MCF 10A (cell line): Measurements from ENCODE around the gene ULK3. TPM values are rescaled to one million over a fixed set of nuclear protein-coding genes. Genes with fewer than 3 reads are reported as not detected.
A peak's percentile ranks its signal among the peaks of the same experiment; 100 is the strongest.

Experiments used
- BruUV-seq: library from RNA; stranded (reverse); fragments of 400-500 nt; replicated peaks from 2 replicates; lab custom pipeline; 2021; lab: Mats Ljungman, UMichigan
- CTCF ChIA-PET: fragments of 300-600 bp; sonication (Branson Sonifier 250); formaldehyde crosslinking; extraction: SDS; loops from one replicate; lab custom pipeline; 2021; ENCODE audit warnings: antibody characterized with exemption, inconsistent platforms; lab: Yijun Ruan, JAX
- POLR2A ChIA-PET: fragments of 300-600, 350-650 bp; sonication (Branson Sonifier 250); formaldehyde crosslinking; extraction: SDS; loops from one replicate; lab custom pipeline; 2020; ENCODE audit warnings: antibody characterized with exemption, inconsistent platforms; lab: Yijun Ruan, JAX
- DNase-seq: peaks from one replicate; pipeline ENCODE4 v3.0.0-alpha.2; 2018; ENCODE audit not compliant: unreplicated experiment
- H3K27ac Mint-ChIP-seq: one replicate; pipeline ENCODE4 v1.8.0; 2022; ENCODE audit warnings: mild to moderate bottlenecking, low read depth, mixed read lengths; ENCODE audit not compliant: unreplicated experiment
- H3K27me3 Mint-ChIP-seq: one replicate; pipeline ENCODE4 v1.8.0; 2022; ENCODE audit warnings: mixed read lengths; ENCODE audit not compliant: insufficient read depth, unreplicated experiment
- H3K36me3 Mint-ChIP-seq: one replicate; pipeline ENCODE4 v1.8.0; 2022; ENCODE audit warnings: mild to moderate bottlenecking, moderate library complexity, mixed read lengths; ENCODE audit not compliant: insufficient read depth, unreplicated experiment
- H3K4me1 Mint-ChIP-seq: one replicate; pipeline ENCODE4 v1.8.0; 2022; ENCODE audit warnings: mixed read lengths; ENCODE audit not compliant: insufficient read depth, unreplicated experiment
- H3K4me3 Mint-ChIP-seq: one replicate; pipeline ENCODE4 v1.8.0; 2022; ENCODE audit warnings: mild to moderate bottlenecking, moderate library complexity, mixed read lengths; ENCODE audit not compliant: unreplicated experiment
- H3K9me3 Mint-ChIP-seq: one replicate; pipeline ENCODE4 v1.8.0; 2022; ENCODE audit warnings: mixed read lengths; ENCODE audit not compliant: unreplicated experiment
- CTCF ChIP-seq: fragments of 200-600 bp; IDR thresholded peaks from one replicate; pipeline ENCODE4 v1.8.0; 2022; ENCODE audit warnings: antibody characterized with exemption, mild to moderate bottlenecking; ENCODE audit not compliant: unreplicated experiment
- intact Hi-C: fragments of 100-400 bp; cut with micrococcal nuclease; formaldehyde crosslinking; loops from 2 replicates; pipeline ENCODE4 v1.14.1; 2022
- total RNA-seq: library from RNA; stranded (reverse); gene quantifications from 2 replicates; pipeline ENCODE4 v1.2.3, GENCODE V29; 2022

ULK3 gene
- total RNA-seq, 1 experiment from 2014 or later, result 27.6 TPM

- no TSS peak for BruUV-seq
- H3K9me3 Mint-ChIP-seq, result no peaks in the 10 kb centered on the region
- intact Hi-C loops, result loop anchor here (1.0 kb wide), 2 partner anchors 54 to 64 kb away; no protein-coding TSS in a partner anchor
Measured at GRCh38 chr15:74835312-74835823, 7.6 kb downstream of the ULK3 start.

GRCh38 chr15:74833376-74834107 is 9.4 kb downstream of the ULK3 start:
- ChIA-PET CTCF (interaction anchor here (0.5 to 1.7 kb wide), 7 partner anchors 18 to 1328 kb away, joined by 3 to 7 read pairs (median 4); no protein-coding TSS in a partner anchor), POLR2A (no interaction called here)
- Mint-ChIP-seq H3K4me1 (peaks cover 6% of the 10 kb centered on the region), H3K27ac (no peak overlapping the region), H3K4me3 (no peak overlapping the region), H3K27me3 (peaks cover 1% of the 10 kb centered on the region), H3K36me3 (peaks cover 5% of the 10 kb centered on the region), H3K9me3 (no peaks in the 10 kb centered on the region)
- DNase-seq, result no peak
- no peak for TF ChIP-seq CTCF
- intact Hi-C loops, result no loop called here
- BruUV-seq, result no TSS peak

More at GRCh38 chr15:74835312-74835823, 7.6 kb downstream of the ULK3 start:
- no peaks in the 10 kb centered on the region for H3K27me3 Mint-ChIP-seq
- H3K36me3 Mint-ChIP-seq, result peaks cover 13% of the 10 kb centered on the region
- H3K4me1 Mint-ChIP-seq, result peaks cover 6% of the 10 kb centered on the region
- ChIA-PET POLR2A (no interaction called here), CTCF (interaction anchor here (0.8 to 1.6 kb wide), 5 partner anchors 12 to 62 kb away, joined by 3 to 6 read pairs (median 4); no protein-coding TSS in a partner anchor)
- H3K4me3 Mint-ChIP-seq, result no peak overlapping the region
- no peak overlapping the region for H3K27ac Mint-ChIP-seq
- peak; percentile 69 for TF ChIP-seq CTCF
- peak; percentile 83 for DNase-seq

- ChIA-PET CTCF (interaction anchor here (0.5 to 1.7 kb wide), 3 partner anchors 30 to 45 kb away, joined by 3 to 7 read pairs (median 3); no protein-coding TSS in a partner anchor), POLR2A (no interaction called here)
- no peak for TF ChIP-seq CTCF
- no peak overlapping the region for H3K4me3 Mint-ChIP-seq
- no peaks in the 10 kb centered on the region for H3K9me3 Mint-ChIP-seq
- peaks cover 5% of the 10 kb centered on the region for H3K36me3 Mint-ChIP-seq
- no peak overlapping the region for H3K27ac Mint-ChIP-seq
- BruUV-seq, result no TSS peak
- DNase-seq, result no peak
- H3K27me3 Mint-ChIP-seq, result peaks cover 8% of the 10 kb centered on the region
- intact Hi-C loops, result no loop called here
- H3K4me1 Mint-ChIP-seq, result peaks cover 6% of the 10 kb centered on the region
Measured at GRCh38 chr15:74832826-74833225, 10.1 kb downstream of the ULK3 start.

- no TSS peak for BruUV-seq
- POLR2A ChIA-PET, result no interaction called here
- Mint-ChIP-seq H3K9me3 (no peaks in the 10 kb centered on the region), H3K36me3 (peaks cover 5% of the 10 kb centered on the region), H3K27ac (no peak overlapping the region), H3K4me1 (peaks cover 6% of the 10 kb centered on the region), H3K4me3 (no peak overlapping the region), H3K27me3 (peaks cover 14% of the 10 kb centered on the region)
- CTCF ChIA-PET, result interaction anchor here (0.6 to 1.7 kb wide), 3 partner anchors 32 to 186 kb away, joined by 4 to 7 read pairs (median 6); no protein-coding TSS in a partner anchor
- no peak for TF ChIP-seq CTCF
- intact Hi-C loops, result no loop called here
- DNase-seq, result no peak
Measured at GRCh38 chr15:74831813-74832495, 11.0 kb downstream of the ULK3 start.
